ENCODE measurements around the gene PIBF1. TPM values are rescaled to one million over a fixed set of nuclear protein-coding genes. Genes with fewer than 3 reads are reported as not detected.
A peak's percentile ranks its signal among the peaks of the same experiment; 100 is the strongest.

PIBF1 gene
- total RNA-seq, 5 donors from 2014 or later (not counting 1 experiment from before 2014, with no cell fraction given) = 29.4 to 36.5 (median 34.8) TPM

- CTCF ChIA-PET = interaction anchor here (0.6 to 0.7 kb wide), 5 partner anchors 12 to 1228 kb away, joined by 3 to 8 read pairs (median 4); no protein-coding TSS in a partner anchor
These were observed 277.7 kb downstream of the PIBF1 start for GRCh38 chr13:73059460-73060250.

GRCh38 chr13:73060251-73061160 is 278.6 kb downstream of the PIBF1 start:
- peaks cover 12 to 30% of the 10 kb centered on the region in 2 donors for H3K27me3 Mint-ChIP-seq
- H3K4me1 Mint-ChIP-seq = peaks cover 19 to 27% (median 24%) of the 10 kb centered on the region in 3 donors
- peaks cover 4% of the 10 kb centered on the region for H3K36me3 Mint-ChIP-seq
- H3K9me3 Mint-ChIP-seq = no peaks in the 10 kb centered on the region
- no peaks in the 10 kb centered on the region for H3K9me3 ChIP-seq
- no peaks in the 10 kb centered on the region for H3K36me3 ChIP-seq (ENCODE audit: control insufficient read depth in 2 of 2, extremely low read depth in 1 of 2, insufficient read depth in 1 of 2, low read length in 1 of 2)
- peak in 3 of 35 experiments; percentile 1 to 8 (median 3) for DNase-seq
- peak overlapping the region; percentile 34 to 58 for H3K4me3 ChIP-seq (ENCODE audit: control insufficient read depth in 1 of 2, extremely low read depth in 1 of 2, low read length in 1 of 2)
- ChIA-PET CTCF (interaction anchor here (0.6 to 0.7 kb wide), 4 partner anchors 11 to 688 kb away, joined by 3 to 8 read pairs (median 5); no protein-coding TSS in a partner anchor), POLR2A (interaction anchor here (0.7 kb wide), 2 partner anchors 25 to 687 kb away, joined by 3 to 9 read pairs; no protein-coding TSS in a partner anchor)
- no peak for ATAC-seq (replicated peaks in 1 of 4)
- no peak overlapping the region for H3K27ac ChIP-seq (ENCODE audit: low read length)
- H3K27ac Mint-ChIP-seq = peak overlapping the region in 1 of 2 donors; percentile 11
- peaks cover 8 to 17% of the 10 kb centered on the region in 2 experiments for H3K4me1 ChIP-seq (ENCODE audit: control insufficient read depth in 1 of 2, extremely low read depth in 1 of 2, insufficient read depth in 2 of 2, low read length in 2 of 2)
- H3K27me3 ChIP-seq (replicated peaks in 1 of 2; ENCODE audit: control insufficient read depth in 2 of 2, extremely low read depth in 1 of 2, insufficient read depth in 2 of 2, low read length in 1 of 2) = peaks cover 0 to 7% of the 10 kb centered on the region in 2 experiments
- peak overlapping the region; percentile 72 to 82 (median 75) for H3K4me3 Mint-ChIP-seq
- 37% methylated on average over 16 of the region's 26 CpGs for WGBS (ENCODE audit: insufficient coverage)

More at GRCh38 chr13:73059460-73060250, 277.7 kb downstream of the PIBF1 start:
- H3K36me3 ChIP-seq (ENCODE audit: control insufficient read depth in 2 of 2, extremely low read depth in 1 of 2, insufficient read depth in 1 of 2, low read length in 1 of 2) = no peaks in the 10 kb centered on the region
- no peak overlapping the region for H3K27ac ChIP-seq (ENCODE audit: low read length)
- DNase-seq = peak in 32 of 35 experiments; percentile 5 to 65 (median 25)
- no peak overlapping the region for H3K27ac Mint-ChIP-seq
- H3K4me3 Mint-ChIP-seq = peak overlapping the region; percentile 72 to 82 (median 75)
- POLR2A ChIA-PET = interaction anchor here in 1 of 2 donors (0.7 kb wide), 1 partner anchor 688 kb away, joined by 9 read pairs; no protein-coding TSS in a partner anchor
- no peaks in the 10 kb centered on the region for H3K9me3 ChIP-seq
- peaks cover 0 to 7% of the 10 kb centered on the region in 2 experiments for H3K27me3 ChIP-seq (replicated peaks in 1 of 2; ENCODE audit: control insufficient read depth in 2 of 2, extremely low read depth in 1 of 2, insufficient read depth in 2 of 2, low read length in 1 of 2)
- H3K9me3 Mint-ChIP-seq = no peaks in the 10 kb centered on the region
- WGBS (ENCODE audit: insufficient coverage) = 0% methylated on average over 18 of the region's 68 CpGs
- ATAC-seq (replicated peaks in 1 of 4) = peak; percentile 39 to 49 (median 44)
- peak overlapping the region; percentile 34 to 67 for H3K4me3 ChIP-seq (ENCODE audit: control insufficient read depth in 1 of 2, extremely low read depth in 1 of 2, low read length in 1 of 2)
- H3K36me3 Mint-ChIP-seq = peaks cover 4% of the 10 kb centered on the region
- H3K4me1 Mint-ChIP-seq = peaks cover 19 to 27% (median 24%) of the 10 kb centered on the region in 3 donors
- H3K27me3 Mint-ChIP-seq = peaks cover 16 to 37% of the 10 kb centered on the region in 2 donors
- peaks cover 8 to 17% of the 10 kb centered on the region in 2 experiments for H3K4me1 ChIP-seq (ENCODE audit: control insufficient read depth in 1 of 2, extremely low read depth in 1 of 2, insufficient read depth in 2 of 2, low read length in 2 of 2)

DNA sequence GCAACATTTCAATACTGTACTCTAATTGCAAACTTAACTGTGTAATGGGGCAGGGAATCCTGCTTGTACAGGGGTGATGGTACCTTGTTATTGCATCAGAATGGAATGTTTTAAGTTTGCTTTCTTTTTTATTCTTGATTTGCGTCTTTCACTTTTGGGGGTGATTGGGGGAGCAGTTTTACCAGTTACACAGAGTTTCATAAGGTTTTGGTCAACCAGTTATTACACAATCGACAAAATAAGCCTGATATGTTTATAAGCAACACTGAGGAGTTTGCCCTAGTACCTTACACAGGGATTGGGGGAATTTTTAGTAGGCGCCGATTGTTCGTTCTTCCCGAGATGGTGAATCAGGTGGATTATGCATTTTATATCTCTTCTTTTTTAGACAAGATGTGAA is 279.5 kb downstream of the PIBF1 start:
- Histone ChIP-seq H3K36me3 (ENCODE audit: control insufficient read depth in 2 of 2, extremely low read depth in 1 of 2, insufficient read depth in 1 of 2, low read length in 1 of 2) (no peaks in the 10 kb centered on the region), H3K9me3 (no peaks in the 10 kb centered on the region), H3K27me3 (replicated peaks in 1 of 2; ENCODE audit: control insufficient read depth in 2 of 2, extremely low read depth in 1 of 2, insufficient read depth in 2 of 2, low read length in 1 of 2) (peaks cover 0 to 7% of the 10 kb centered on the region in 2 experiments), H3K27ac (ENCODE audit: low read length) (no peak overlapping the region), H3K4me3 (ENCODE audit: control insufficient read depth in 1 of 2, extremely low read depth in 1 of 2, low read length in 1 of 2) (no peak overlapping the region), H3K4me1 (ENCODE audit: control insufficient read depth in 1 of 2, extremely low read depth in 1 of 2, insufficient read depth in 2 of 2, low read length in 2 of 2) (peaks cover 8 to 17% of the 10 kb centered on the region in 2 experiments)
- DNase-seq (no peak), ATAC-seq (replicated peaks in 1 of 4) (no peak)
- H3K36me3 Mint-ChIP-seq = peaks cover 4% of the 10 kb centered on the region
- H3K27ac Mint-ChIP-seq = no peak overlapping the region
- no peaks in the 10 kb centered on the region for H3K9me3 Mint-ChIP-seq
- CTCF ChIA-PET = interaction anchor here in 1 of 2 donors (0.5 kb wide), 1 partner anchor 247 kb away, joined by 3 read pairs; no protein-coding TSS in a partner anchor
- WGBS (ENCODE audit: insufficient coverage) = no CpG with 5 or more reads among the region's 6 CpGs
- H3K4me1 Mint-ChIP-seq = peaks cover 19 to 27% (median 24%) of the 10 kb centered on the region in 3 donors
- POLR2A ChIA-PET = no interaction called here
- H3K27me3 Mint-ChIP-seq = peaks cover 4 to 21% of the 10 kb centered on the region in 2 donors
- peak overlapping the region in 1 of 3 donors; percentile 41 for H3K4me3 Mint-ChIP-seq

DNA sequence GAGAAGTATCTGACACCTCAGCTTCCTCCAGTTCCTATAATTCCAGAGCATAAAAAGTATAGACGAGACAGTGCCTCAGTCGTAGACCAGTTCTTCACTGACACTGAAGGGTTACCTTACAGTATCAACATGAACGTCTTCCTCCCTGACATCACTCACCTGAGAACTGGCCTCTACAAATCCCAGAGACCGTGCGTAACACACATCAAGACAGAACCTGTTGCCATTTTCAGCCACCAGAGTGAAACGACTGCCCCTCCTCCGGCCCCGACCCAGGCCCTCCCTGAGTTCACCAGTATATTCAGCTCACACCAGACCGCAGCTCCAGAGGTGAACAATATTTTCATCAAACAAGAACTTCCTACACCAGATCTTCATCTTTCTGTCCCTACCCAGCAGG is 279.9 kb downstream of the PIBF1 start:
- Histone ChIP-seq H3K27me3 (replicated peaks in 1 of 2; ENCODE audit: control insufficient read depth in 2 of 2, extremely low read depth in 1 of 2, insufficient read depth in 2 of 2, low read length in 1 of 2) (peaks cover 0 to 7% of the 10 kb centered on the region in 2 experiments), H3K9me3 (no peaks in the 10 kb centered on the region), H3K4me1 (ENCODE audit: control insufficient read depth in 1 of 2, extremely low read depth in 1 of 2, insufficient read depth in 2 of 2, low read length in 2 of 2) (peaks cover 8 to 17% of the 10 kb centered on the region in 2 experiments), H3K27ac (ENCODE audit: low read length) (no peak overlapping the region), H3K36me3 (ENCODE audit: control insufficient read depth in 2 of 2, extremely low read depth in 1 of 2, insufficient read depth in 1 of 2, low read length in 1 of 2) (no peaks in the 10 kb centered on the region), H3K4me3 (ENCODE audit: control insufficient read depth in 1 of 2, extremely low read depth in 1 of 2, low read length in 1 of 2) (no peak overlapping the region)
- peaks cover 19 to 27% (median 24%) of the 10 kb centered on the region in 3 donors for H3K4me1 Mint-ChIP-seq
- peak overlapping the region in 1 of 3 donors; percentile 41 for H3K4me3 Mint-ChIP-seq
- ChIA-PET POLR2A (no interaction called here), CTCF (interaction anchor here in 1 of 2 donors (0.5 kb wide), 1 partner anchor 247 kb away, joined by 3 read pairs; no protein-coding TSS in a partner anchor)
- H3K9me3 Mint-ChIP-seq = no peaks in the 10 kb centered on the region
- ATAC-seq (replicated peaks in 1 of 4) (no peak), DNase-seq (no peak)
- H3K27me3 Mint-ChIP-seq = peaks cover 4 to 19% of the 10 kb centered on the region in 2 donors
- 91% methylated on average over 9 of the region's 9 CpGs for WGBS (ENCODE audit: insufficient coverage)
- H3K27ac Mint-ChIP-seq = no peak overlapping the region
- peaks cover 4% of the 10 kb centered on the region for H3K36me3 Mint-ChIP-seq

- peak overlapping the region in 1 of 3 donors; percentile 41 for H3K4me3 Mint-ChIP-seq
- no peak for ATAC-seq (replicated peaks in 1 of 4)
- no peak for DNase-seq
These were observed 280.5 kb downstream of the PIBF1 start for GRCh38 chr13:73062468-73062867.

More at GRCh38 chr13:73062468-73062867, 280.5 kb downstream of the PIBF1 start:
- H3K27me3 ChIP-seq (replicated peaks in 1 of 2; ENCODE audit: control insufficient read depth in 2 of 2, extremely low read depth in 1 of 2, insufficient read depth in 2 of 2, low read length in 1 of 2) = peaks cover 0 to 7% of the 10 kb centered on the region in 2 experiments
- POLR2A ChIA-PET = no interaction called here
- H3K27ac Mint-ChIP-seq = no peak overlapping the region
- peaks cover 19 to 27% (median 24%) of the 10 kb centered on the region in 3 donors for H3K4me1 Mint-ChIP-seq
- peaks cover 4 to 17% of the 10 kb centered on the region in 2 donors for H3K27me3 Mint-ChIP-seq
- peaks cover 8 to 17% of the 10 kb centered on the region in 2 experiments for H3K4me1 ChIP-seq (ENCODE audit: control insufficient read depth in 1 of 2, extremely low read depth in 1 of 2, insufficient read depth in 2 of 2, low read length in 2 of 2)
- CTCF ChIA-PET = no interaction called here
- no peaks in the 10 kb centered on the region for H3K36me3 ChIP-seq (ENCODE audit: control insufficient read depth in 2 of 2, extremely low read depth in 1 of 2, insufficient read depth in 1 of 2, low read length in 1 of 2)
- H3K4me3 ChIP-seq (ENCODE audit: control insufficient read depth in 1 of 2, extremely low read depth in 1 of 2, low read length in 1 of 2) = no peak overlapping the region
- no peaks in the 10 kb centered on the region for H3K9me3 ChIP-seq
- H3K27ac ChIP-seq (ENCODE audit: low read length) = no peak overlapping the region
- peaks cover 4% of the 10 kb centered on the region for H3K36me3 Mint-ChIP-seq
- 100% methylated on average over 3 of the region's 13 CpGs for WGBS (ENCODE audit: insufficient coverage)
- no peaks in the 10 kb centered on the region for H3K9me3 Mint-ChIP-seq
